HUDEP-2 (cell line): ENCODE measurements around the gene PHOX2B.
"Not testable (repeated sequence)": the region's sequence is repeated elsewhere in the genome, so short reads cannot be mapped to it uniquely, and the experiment has no call there.

Experiments used
- DNase-seq, 76 experiments: peaks; one replicate each; lab custom pipeline; 2025; ENCODE audit not compliant: unreplicated experiment in 76 of 76; lab: John Stamatoyannopoulos, UW

The PHOX2B gene

GRCh38 chr4:41749631-41750039 lies 1.1 kb upstream of the PHOX2B start:
- DNase-seq: no peak

- DNase-seq: no peak
These were observed 403 bp downstream of the PHOX2B start for GRCh38 chr4:41748074-41748570.

GRCh38 chr4:41747230-41748055 lies 1.1 kb downstream of the PHOX2B start:
- no peak for DNase-seq

GRCh38 chr4:41746440-41747229 lies 1.9 kb downstream of the PHOX2B start:
- DNase-seq: no peak

- no peak for DNase-seq
These were observed 2.5 kb downstream of the PHOX2B start for GRCh38 chr4:41746025-41746439.

GRCh38 chr4:41745292-41746024 lies 3.1 kb downstream of the PHOX2B start:
- no peak for DNase-seq

- no peak for DNase-seq
These were observed 3.8 kb downstream of the PHOX2B start for GRCh38 chr4:41744572-41745291.

- DNase-seq: no peak
These were observed 7.2 kb downstream of the PHOX2B start for GRCh38 chr4:41741354-41741753.

- DNase-seq: not testable (repeated sequence)
These were observed 11.0 kb downstream of the PHOX2B start for GRCh38 chr4:41737491-41737890.

GRCh38 chr4:41734371-41734770 lies 14.2 kb downstream of the PHOX2B start:
- no peak for DNase-seq

GRCh38 chr4:41731569-41732126 lies 16.9 kb downstream of the PHOX2B start:
- no peak for DNase-seq

- DNase-seq: no peak
These were observed 20.0 kb downstream of the PHOX2B start for GRCh38 chr4:41728573-41728913.

- DNase-seq: no peak
These were observed 20.5 kb downstream of the PHOX2B start for GRCh38 chr4:41727861-41728572.

- DNase-seq: no peak
These were observed 23.3 kb downstream of the PHOX2B start for GRCh38 chr4:41725254-41725653.

GRCh38 chr4:41723286-41723685 lies 25.2 kb downstream of the PHOX2B start:
- DNase-seq: no peak

GRCh38 chr4:41722181-41722580 lies 26.3 kb downstream of the PHOX2B start:
- DNase-seq: no peak

- no peak for DNase-seq
These were observed 29.1 kb downstream of the PHOX2B start for GRCh38 chr4:41719417-41719816.

GRCh38 chr4:41718907-41719306 lies 29.6 kb downstream of the PHOX2B start:
- DNase-seq: no peak

GRCh38 chr4:41715155-41715554 lies 33.4 kb downstream of the PHOX2B start:
- DNase-seq: no peak
